PFSK-1 (cell line): ENCODE measurements around the gene TBX3.

ENCODE experiments used
- FOXP2 ChIP-seq: optimal IDR thresholded peaks from 2 replicates; pipeline ENCODE3; 2011; ENCODE audit warnings: borderline replicate concordance, control low read depth, inconsistent platforms; ENCODE audit not compliant: insufficient read depth; ENCODE audit errors: extremely low read length, extremely low read depth
- POLR2AphosphoS5 ChIP-seq: IDR thresholded peaks from 2 replicates; pipeline ENCODE4 v1.6.1; 2012; ENCODE audit warnings: low read depth, mild to moderate bottlenecking, control low read depth, low read length, moderate library complexity
- REST ChIP-seq, 2 experiments: IDR thresholded peaks; 2 replicates each; pipeline versions ENCODE4 v1.6.1 to v1.8.0; 2011 to 2012; ENCODE audit warnings: low read depth in 2 of 2, low read length in 2 of 2, control low read depth in 1 of 2, inconsistent platforms in 1 of 2, mild to moderate bottlenecking in 1 of 2, moderate library complexity in 1 of 2; ENCODE audit not compliant: insufficient read depth in 1 of 2
- SIN3A ChIP-seq: IDR thresholded peaks from 2 replicates; pipeline ENCODE4 v1.6.1; 2012; ENCODE audit warnings: mild to moderate bottlenecking, low read length, moderate library complexity, borderline replicate concordance; ENCODE audit not compliant: insufficient read depth
- TAF1 ChIP-seq: IDR thresholded peaks from 2 replicates; pipeline ENCODE4 v1.6.1; 2012; ENCODE audit warnings: low read length, control low read depth, borderline replicate concordance; ENCODE audit not compliant: insufficient read depth

The TBX3 gene

GRCh38 chr12:114704096-114704495 lies 20.1 kb upstream of the TBX3 start:
- TF ChIP-seq FOXP2 (no peak), POLR2AphosphoS5 (no peak), TAF1 (no peak), SIN3A (no peak), REST (IDR thresholded peaks at IDR 0.05; ENCODE audit: insufficient read depth in 1 of 2, low read depth in 2 of 2, low read length in 2 of 2) (no peak)

- TF ChIP-seq POLR2AphosphoS5, result no peak
- TF ChIP-seq FOXP2, result no peak
- no peak for TF ChIP-seq TAF1
- no peak for TF ChIP-seq REST (IDR thresholded peaks at IDR 0.05; ENCODE audit: insufficient read depth in 1 of 2, low read depth in 2 of 2, low read length in 2 of 2)
- no peak for TF ChIP-seq SIN3A
Measured at GRCh38 chr12:114703060-114703493, 19.1 kb upstream of the TBX3 start.

- TF ChIP-seq POLR2AphosphoS5, result no peak
- no peak for TF ChIP-seq SIN3A
- TF ChIP-seq FOXP2, result no peak
Measured at GRCh38 chr12:114702462-114702861, 18.5 kb upstream of the TBX3 start.

- TF ChIP-seq POLR2AphosphoS5 (no peak), SIN3A (no peak), FOXP2 (no peak), REST (IDR thresholded peaks at IDR 0.05; ENCODE audit: insufficient read depth in 1 of 2, low read depth in 2 of 2, low read length in 2 of 2) (no peak), TAF1 (no peak)
Measured at GRCh38 chr12:114701553-114701952, 17.6 kb upstream of the TBX3 start.

GRCh38 chr12:114701104-114701414 lies 17.1 kb upstream of the TBX3 start:
- TF ChIP-seq POLR2AphosphoS5 (no peak), REST (IDR thresholded peaks at IDR 0.05; ENCODE audit: insufficient read depth in 1 of 2, low read depth in 2 of 2, low read length in 2 of 2) (no peak), TAF1 (no peak), FOXP2 (no peak), SIN3A (no peak)
